Erythroblast (primary cell): ENCODE measurements around the gene FLRT2.

ENCODE experiments used
- DNase-seq, 2 experiments: peaks; one replicate each; lab custom pipeline; 2025; lab: John Stamatoyannopoulos, UW
- GATA1 ChIP-seq: IDR thresholded peaks from 2 replicates; pipeline ENCODE4 v1.6.1; 2011; ENCODE audit warnings: low read depth, mild to moderate bottlenecking, control low read depth, low read length, moderate library complexity
- POLR2A ChIP-seq: IDR thresholded peaks from 2 replicates; pipeline ENCODE4 v1.6.1; 2011; ENCODE audit warnings: mild to moderate bottlenecking, low read length

Gene FLRT2

GRCh38 chr14:85523624-85524023 lies 6.3 kb upstream of the FLRT2 start:
- no peak for TF ChIP-seq POLR2A
- TF ChIP-seq GATA1 = no peak
- DNase-seq = no peak

- DNase-seq = no peak
- no peak for TF ChIP-seq GATA1
- TF ChIP-seq POLR2A = no peak
Measured at GRCh38 chr14:85527006-85527405, 2.9 kb upstream of the FLRT2 start.

- no peak for TF ChIP-seq GATA1
- no peak for TF ChIP-seq POLR2A
- DNase-seq = no peak
Measured at GRCh38 chr14:85527445-85528035, 2.4 kb upstream of the FLRT2 start.

- TF ChIP-seq POLR2A (no peak), GATA1 (no peak)
- DNase-seq = no peak
Measured at GRCh38 chr14:85528080-85528896, 1.7 kb upstream of the FLRT2 start.

GRCh38 chr14:85528897-85529631 lies 880 bp upstream of the FLRT2 start:
- peak; percentile 13 to 16 for DNase-seq
- TF ChIP-seq GATA1 (no peak), POLR2A (no peak)

- TF ChIP-seq POLR2A = no peak
- no peak for TF ChIP-seq GATA1
- no peak for DNase-seq
Measured at GRCh38 chr14:85530626-85531025, 682 bp downstream of the FLRT2 start.

- DNase-seq = peak; percentile 46 to 69
- TF ChIP-seq GATA1 = no peak
- TF ChIP-seq POLR2A = no peak
Measured at GRCh38 chr14:85531141-85531586, 1.2 kb downstream of the FLRT2 start.

GRCh38 chr14:85531587-85532373 lies 1.8 kb downstream of the FLRT2 start:
- DNase-seq = peak; percentile 64 to 76
- no peak for TF ChIP-seq POLR2A
- no peak for TF ChIP-seq GATA1

- no peak for DNase-seq
- TF ChIP-seq POLR2A = no peak
- TF ChIP-seq GATA1 = no peak
Measured at GRCh38 chr14:85532374-85533022, 2.6 kb downstream of the FLRT2 start.

GRCh38 chr14:85533023-85533860 lies 3.3 kb downstream of the FLRT2 start:
- peak; percentile 9 to 22 for DNase-seq
- TF ChIP-seq POLR2A (no peak), GATA1 (no peak)

- DNase-seq = no peak
- TF ChIP-seq GATA1 (no peak), POLR2A (no peak)
Measured at GRCh38 chr14:85533861-85534291, 3.9 kb downstream of the FLRT2 start.

GRCh38 chr14:85534458-85535293 lies 4.7 kb downstream of the FLRT2 start:
- TF ChIP-seq POLR2A = no peak
- no peak for TF ChIP-seq GATA1
- DNase-seq = no peak
